ENCODE results near the gene AKAP11. TPM values are rescaled to one million over a fixed set of nuclear protein-coding genes. Genes with fewer than 3 reads are reported as not detected.
"Not testable (repeated sequence)": the region's sequence is repeated elsewhere in the genome, so short reads cannot be mapped to it uniquely, and the experiment has no call there.

Gene AKAP11, protein sequence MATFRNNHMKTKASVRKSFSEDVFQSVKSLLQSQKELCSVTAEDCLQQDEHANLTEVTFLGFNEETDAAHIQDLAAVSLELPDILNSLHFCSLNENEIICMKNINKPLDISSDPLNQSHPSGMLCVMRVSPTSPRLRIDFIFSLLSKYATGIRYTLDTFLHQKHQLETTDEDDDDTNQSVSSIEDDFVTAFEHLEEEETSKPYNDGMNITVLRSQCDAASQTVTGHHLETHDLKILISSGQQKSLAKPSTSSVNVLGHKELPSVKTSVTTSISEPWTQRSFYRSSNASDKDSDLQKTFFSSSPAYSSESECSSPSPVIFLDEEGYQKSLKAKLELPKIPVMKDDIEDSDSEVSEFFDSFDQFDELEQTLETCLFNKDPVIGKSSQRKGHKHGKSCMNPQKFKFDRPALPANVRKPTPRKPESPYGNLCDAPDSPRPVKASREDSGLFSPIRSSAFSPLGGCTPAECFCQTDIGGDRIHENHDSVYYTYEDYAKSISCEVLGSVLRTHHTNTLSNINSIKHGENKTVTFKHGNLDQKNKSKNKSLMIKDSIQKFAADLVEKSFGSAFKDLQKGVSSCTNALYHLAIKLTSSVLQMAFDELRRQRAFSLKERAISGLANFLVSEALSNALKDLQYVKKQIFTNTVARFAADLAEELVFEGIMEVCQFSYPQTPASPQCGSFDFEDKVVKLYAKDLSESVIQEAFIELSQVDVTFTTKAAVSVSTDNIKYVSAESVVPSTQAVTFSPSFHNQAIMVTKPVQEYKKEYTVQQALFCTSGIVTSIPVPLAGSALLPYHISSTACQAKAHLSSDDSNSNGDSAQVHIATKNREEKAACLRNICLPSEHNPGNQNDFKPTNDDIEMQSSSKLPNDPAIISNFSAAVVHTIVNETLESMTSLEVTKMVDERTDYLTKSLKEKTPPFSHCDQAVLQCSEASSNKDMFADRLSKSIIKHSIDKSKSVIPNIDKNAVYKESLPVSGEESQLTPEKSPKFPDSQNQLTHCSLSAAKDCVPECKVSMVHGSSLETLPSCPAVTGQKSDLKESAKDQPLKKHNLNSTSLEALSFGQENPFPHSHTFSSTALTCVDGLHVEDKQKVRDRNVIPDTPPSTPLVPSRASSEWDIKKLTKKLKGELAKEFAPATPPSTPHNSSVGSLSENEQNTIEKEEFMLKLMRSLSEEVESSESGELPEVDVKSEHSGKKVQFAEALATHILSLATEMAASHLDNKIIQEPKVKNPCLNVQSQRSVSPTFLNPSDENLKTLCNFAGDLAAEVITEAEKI (N-terminal part only)
- total RNA-seq: 30.6 and 31.1 TPM in 2 replicates
- long read RNA-seq, partial matches to known transcripts: 12 of 54 reads
- long read RNA-seq, other reads (novel, unspliced or antisense): 42 of 54 reads

- no peak for TF ChIP-seq CTCF (IDR thresholded peaks at IDR 0.05; ENCODE audit: unreplicated experiment)
- H3K36me3 Mint-ChIP-seq (ENCODE audit: insufficient read depth): peaks cover 9% of the 10 kb centered on the region
- H3K4me1 Mint-ChIP-seq (ENCODE audit: low read depth): peaks cover 20% of the 10 kb centered on the region
- H3K27me3 Mint-ChIP-seq: peaks cover 3% of the 10 kb centered on the region
- DNase-seq (ENCODE audit: low spot score, unreplicated experiment): peak; percentile 48
- H3K27ac Mint-ChIP-seq: peak within 1 kb of the TSS; percentile 98
- H3K4me3 Mint-ChIP-seq (ENCODE audit: low read depth): peak within 1 kb of the TSS; percentile 98
- H3K9me3 Mint-ChIP-seq (ENCODE audit: low read depth): peaks cover 13% of the 10 kb centered on the region
Observed at GRCh38 chr13:42272115-42272803, at the start of gene AKAP11. AKAP11 (plus strand) TSS chr13:42272152; CDS start chr13:42286349, 14,197 bp downstream.

DNA sequence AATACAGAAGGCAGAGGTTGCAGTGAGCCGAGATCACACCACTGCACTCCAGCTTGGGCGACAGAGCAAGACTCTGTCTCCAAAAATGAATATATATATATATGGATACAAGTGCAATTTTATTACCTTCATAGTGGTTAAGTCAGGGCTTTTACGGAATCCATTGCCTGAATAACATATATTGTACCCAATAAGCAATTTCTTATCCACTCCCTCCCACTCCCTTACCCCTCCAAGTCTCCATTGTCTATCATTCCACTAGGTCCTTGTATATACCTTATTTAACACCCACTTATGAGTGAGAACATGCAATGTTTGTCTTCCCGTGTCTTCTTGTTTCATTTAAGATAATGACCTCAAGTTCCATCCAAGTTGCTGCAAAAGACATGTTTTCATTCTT lies 48.3 kb upstream of the AKAP11 start:
- no peak for TF ChIP-seq CTCF (IDR thresholded peaks at IDR 0.05; ENCODE audit: unreplicated experiment)
- Mint-ChIP-seq H3K9me3 (ENCODE audit: low read depth) (peaks cover 5% of the 10 kb centered on the region), H3K4me1 (ENCODE audit: low read depth) (peaks cover 2% of the 10 kb centered on the region), H3K36me3 (ENCODE audit: insufficient read depth) (peaks cover 7% of the 10 kb centered on the region), H3K4me3 (ENCODE audit: low read depth) (no peak overlapping the region), H3K27ac (no peak overlapping the region), H3K27me3 (no peaks in the 10 kb centered on the region)
- no peak for DNase-seq (ENCODE audit: low spot score, unreplicated experiment)

- Mint-ChIP-seq H3K9me3 (ENCODE audit: low read depth) (peaks cover 5% of the 10 kb centered on the region), H3K4me3 (ENCODE audit: low read depth) (no peak overlapping the region), H3K4me1 (ENCODE audit: low read depth) (peaks cover 8% of the 10 kb centered on the region), H3K27me3 (no peaks in the 10 kb centered on the region), H3K36me3 (ENCODE audit: insufficient read depth) (peaks cover 5% of the 10 kb centered on the region), H3K27ac (no peak overlapping the region)
- no peak for TF ChIP-seq CTCF (IDR thresholded peaks at IDR 0.05; ENCODE audit: unreplicated experiment)
- no peak for DNase-seq (ENCODE audit: low spot score, unreplicated experiment)
Observed at GRCh38 chr13:42225051-42225450, 46.9 kb upstream of the AKAP11 start.

DNA sequence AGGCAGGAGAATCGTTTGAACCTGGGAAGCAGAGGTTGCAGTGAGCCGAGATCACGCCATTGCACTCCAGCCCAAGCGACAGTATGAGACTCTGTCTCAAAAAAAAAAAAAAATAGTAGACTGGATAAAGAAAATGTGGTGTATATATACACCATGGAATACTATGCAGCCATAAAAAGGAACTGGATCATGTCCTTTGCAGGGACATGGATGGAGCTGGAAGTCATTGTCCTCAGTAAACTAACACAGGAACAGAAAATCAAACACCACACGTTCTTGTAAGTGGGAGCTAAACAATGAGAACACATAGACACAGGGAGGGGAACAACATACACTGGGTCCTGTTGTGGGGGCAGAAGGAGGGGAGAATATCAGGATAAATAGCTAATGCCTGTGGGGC lies 45.2 kb upstream of the AKAP11 start:
- H3K27ac Mint-ChIP-seq; H3K4me1 Mint-ChIP-seq (ENCODE audit: low read depth); H3K4me3 Mint-ChIP-seq (ENCODE audit: low read depth); H3K36me3 Mint-ChIP-seq (ENCODE audit: insufficient read depth); H3K9me3 Mint-ChIP-seq (ENCODE audit: low read depth); DNase-seq (ENCODE audit: low spot score, unreplicated experiment); H3K27me3 Mint-ChIP-seq: not testable (repeated sequence)

GRCh38 chr13:42228527-42228926 lies 43.4 kb upstream of the AKAP11 start:
- DNase-seq (ENCODE audit: low spot score, unreplicated experiment): no peak

More at GRCh38 chr13:42228527-42228926, 43.4 kb upstream of the AKAP11 start:
- no peak for TF ChIP-seq CTCF (IDR thresholded peaks at IDR 0.05; ENCODE audit: unreplicated experiment)
- peaks cover 11% of the 10 kb centered on the region for H3K4me1 Mint-ChIP-seq (ENCODE audit: low read depth)
- H3K36me3 Mint-ChIP-seq (ENCODE audit: insufficient read depth): peaks cover 5% of the 10 kb centered on the region
- no peak overlapping the region for H3K4me3 Mint-ChIP-seq (ENCODE audit: low read depth)
- H3K27ac Mint-ChIP-seq: no peak overlapping the region
- H3K27me3 Mint-ChIP-seq: no peaks in the 10 kb centered on the region
- H3K9me3 Mint-ChIP-seq (ENCODE audit: low read depth): peaks cover 5% of the 10 kb centered on the region

Measured in progenitor cell of endocrine pancreas (in vitro differentiated cells).